ENCODE data around the gene PRKRA. TPM values are rescaled to one million over a fixed set of nuclear protein-coding genes. Genes with fewer than 3 reads are reported as not detected.

The PRKRA gene
- total RNA-seq, 1 donor from 2014 or later = 135 TPM

DNA sequence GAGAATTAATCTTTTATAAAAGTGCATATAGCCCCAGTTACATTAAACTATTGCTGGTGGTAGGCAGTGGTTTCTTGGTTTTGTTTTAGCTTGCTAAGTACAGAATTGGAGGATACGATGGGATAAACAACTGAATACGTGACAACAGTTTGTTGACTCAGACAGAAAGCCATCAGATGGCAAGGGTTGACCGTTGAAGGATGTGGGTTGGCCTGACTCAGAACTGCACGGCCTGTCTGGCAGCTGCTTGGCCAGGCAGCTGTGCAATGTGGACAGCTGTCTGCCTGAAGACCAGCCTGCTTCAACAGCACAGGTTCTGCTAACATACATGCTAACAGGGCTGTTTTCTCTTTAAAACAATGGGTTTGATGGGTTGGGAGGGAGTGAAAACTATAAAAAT lies 46.6 kb downstream of the PRKRA start:
- no peaks in the 10 kb centered on the region for H3K9me3 Mint-ChIP-seq
- H3K9ac ChIP-seq = no peak overlapping the region
- H3K4me3 ChIP-seq = no peak overlapping the region
- H3K4me2 ChIP-seq = no peak overlapping the region
- H3K79me2 ChIP-seq (ENCODE audit: low read depth) = no peaks in the 10 kb centered on the region
- no peak overlapping the region for H2AFZ ChIP-seq (replicated peaks)
- H3K27me3 ChIP-seq = no peaks in the 10 kb centered on the region
- no peaks in the 10 kb centered on the region for H3K9me3 ChIP-seq (ENCODE audit: low read depth)
- H3K27ac Mint-ChIP-seq = no peak overlapping the region
- no peaks in the 10 kb centered on the region for H4K20me1 ChIP-seq (ENCODE audit: low read depth)
- no peaks in the 10 kb centered on the region for H3K4me1 ChIP-seq
- TF ChIP-seq, protein P1, sequence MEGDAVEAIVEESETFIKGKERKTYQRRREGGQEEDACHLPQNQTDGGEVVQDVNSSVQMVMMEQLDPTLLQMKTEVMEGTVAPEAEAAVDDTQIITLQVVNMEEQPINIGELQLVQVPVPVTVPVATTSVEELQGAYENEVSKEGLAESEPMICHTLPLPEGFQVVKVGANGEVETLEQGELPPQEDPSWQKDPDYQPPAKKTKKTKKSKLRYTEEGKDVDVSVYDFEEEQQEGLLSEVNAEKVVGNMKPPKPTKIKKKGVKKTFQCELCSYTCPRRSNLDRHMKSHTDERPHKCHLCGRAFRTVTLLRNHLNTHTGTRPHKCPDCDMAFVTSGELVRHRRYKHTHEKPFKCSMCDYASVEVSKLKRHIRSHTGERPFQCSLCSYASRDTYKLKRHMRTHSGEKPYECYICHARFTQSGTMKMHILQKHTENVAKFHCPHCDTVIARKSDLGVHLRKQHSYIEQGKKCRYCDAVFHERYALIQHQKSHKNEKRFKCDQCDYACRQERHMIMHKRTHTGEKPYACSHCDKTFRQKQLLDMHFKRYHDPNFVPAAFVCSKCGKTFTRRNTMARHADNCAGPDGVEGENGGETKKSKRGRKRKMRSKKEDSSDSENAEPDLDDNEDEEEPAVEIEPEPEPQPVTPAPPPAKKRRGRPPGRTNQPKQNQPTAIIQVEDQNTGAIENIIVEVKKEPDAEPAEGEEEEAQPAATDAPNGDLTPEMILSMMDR (IDR thresholded peaks at IDR 0.05) = no peak
- TF ChIP-seq EZH2phosphoT487 (IDR thresholded peaks at IDR 0.05) (no peak), EZH2 (IDR thresholded peaks at IDR 0.05) (no peak)
- no peaks in the 10 kb centered on the region for H3K36me3 ChIP-seq
- H3K4me1 Mint-ChIP-seq = no peaks in the 10 kb centered on the region
- H3F3A ChIP-seq (ENCODE audit: low read depth) = no peaks in the 10 kb centered on the region
- no peaks in the 10 kb centered on the region for H3K36me3 Mint-ChIP-seq
- no peaks in the 10 kb centered on the region for H3K27me3 Mint-ChIP-seq (ENCODE audit: insufficient read depth, low read depth)
- no peak overlapping the region for H3K4me3 Mint-ChIP-seq
- no peak for DNase-seq (ENCODE audit: low spot score)
- H3K27ac ChIP-seq = no peak overlapping the region

DNA sequence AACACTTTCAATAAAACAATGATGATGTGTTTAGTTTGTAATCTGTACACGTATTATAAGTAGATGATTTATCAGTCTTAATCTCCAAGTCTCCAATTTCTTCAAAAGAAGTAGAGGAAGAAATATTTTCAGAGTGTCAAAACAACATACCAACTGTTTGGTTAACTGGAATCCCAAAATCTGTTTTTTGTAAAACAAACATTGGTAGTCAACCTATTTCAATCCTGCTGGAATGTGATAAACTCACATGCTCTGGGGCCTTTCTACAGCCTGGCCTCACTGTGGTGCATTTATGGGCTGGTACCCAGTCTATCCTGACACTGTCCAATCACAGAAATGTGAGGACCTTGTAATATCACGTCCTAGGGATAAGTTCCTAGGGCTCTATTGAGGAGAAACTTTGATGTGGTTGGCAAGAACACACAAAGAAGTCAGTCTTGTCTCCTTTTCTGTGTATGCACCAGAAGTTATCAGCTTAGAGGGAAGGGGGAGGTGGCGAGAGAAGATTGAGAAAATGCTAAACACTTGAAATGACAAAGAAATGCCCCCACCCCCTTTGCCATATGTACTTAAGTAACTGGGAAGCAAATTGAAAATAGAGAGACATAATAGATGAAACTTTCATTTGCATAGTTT lies 47.2 kb downstream of the PRKRA start:
- no peak for DNase-seq (ENCODE audit: low spot score)
- Histone ChIP-seq H3K9me3 (ENCODE audit: low read depth) (no peaks in the 10 kb centered on the region), H3K27me3 (no peaks in the 10 kb centered on the region), H2AFZ (replicated peaks) (no peak overlapping the region), H3K36me3 (no peaks in the 10 kb centered on the region), H3K9ac (no peak overlapping the region), H3K79me2 (ENCODE audit: low read depth) (no peaks in the 10 kb centered on the region), H4K20me1 (ENCODE audit: low read depth) (no peaks in the 10 kb centered on the region), H3K4me3 (no peak overlapping the region), H3K4me1 (no peaks in the 10 kb centered on the region), H3K4me2 (no peak overlapping the region), H3K27ac (no peak overlapping the region), H3F3A (ENCODE audit: low read depth) (no peaks in the 10 kb centered on the region)
- Mint-ChIP-seq H3K36me3 (no peaks in the 10 kb centered on the region), H3K4me3 (no peak overlapping the region), H3K27ac (no peak overlapping the region), H3K9me3 (no peaks in the 10 kb centered on the region), H3K4me1 (no peaks in the 10 kb centered on the region), H3K27me3 (ENCODE audit: insufficient read depth, low read depth) (no peaks in the 10 kb centered on the region)
- TF ChIP-seq EZH2 (IDR thresholded peaks at IDR 0.05) (no peak), EZH2phosphoT487 (IDR thresholded peaks at IDR 0.05) (no peak)

DNA sequence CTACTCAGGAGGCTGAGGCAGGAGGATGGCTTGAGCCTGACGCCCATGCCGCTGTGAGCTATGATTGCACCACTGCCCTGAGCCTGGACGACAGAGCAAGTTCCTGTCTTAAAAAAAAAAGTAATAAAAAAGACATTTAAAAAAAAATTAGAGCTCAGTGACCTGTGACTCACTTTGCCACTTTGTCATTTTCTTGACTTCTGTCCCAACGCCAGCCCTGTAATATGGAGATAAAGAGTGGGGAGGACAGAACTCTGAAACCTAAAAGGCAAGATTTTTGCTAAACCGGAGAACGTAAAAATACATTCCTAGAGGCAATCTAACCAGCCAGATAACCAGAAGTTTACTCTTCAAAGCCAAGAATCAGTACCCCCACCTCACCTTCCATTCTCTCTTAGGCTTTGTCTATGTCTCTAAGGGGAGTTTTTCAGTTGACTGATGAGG lies 49.0 kb downstream of the PRKRA start:
- H3K4me2 ChIP-seq = no peak overlapping the region
- no peaks in the 10 kb centered on the region for H3K79me2 ChIP-seq (ENCODE audit: low read depth)
- Mint-ChIP-seq H3K27me3 (ENCODE audit: insufficient read depth, low read depth) (no peaks in the 10 kb centered on the region), H3K4me3 (no peak overlapping the region), H3K36me3 (no peaks in the 10 kb centered on the region), H3K9me3 (no peaks in the 10 kb centered on the region), H3K27ac (no peak overlapping the region), H3K4me1 (no peaks in the 10 kb centered on the region)
- H3K9ac ChIP-seq = no peak overlapping the region
- no peaks in the 10 kb centered on the region for H3K4me1 ChIP-seq
- no peak overlapping the region for H3K4me3 ChIP-seq
- H3F3A ChIP-seq (ENCODE audit: low read depth) = peaks cover 3% of the 10 kb centered on the region
- H3K9me3 ChIP-seq (ENCODE audit: low read depth) = no peaks in the 10 kb centered on the region
- no peaks in the 10 kb centered on the region for H3K36me3 ChIP-seq
- H3K27me3 ChIP-seq = no peaks in the 10 kb centered on the region
- no peak for DNase-seq (ENCODE audit: low spot score)
- H4K20me1 ChIP-seq (ENCODE audit: low read depth) = no peaks in the 10 kb centered on the region
- TF ChIP-seq EZH2 (IDR thresholded peaks at IDR 0.05) = no peak
- no peak for TF ChIP-seq EZH2phosphoT487 (IDR thresholded peaks at IDR 0.05)
- TF ChIP-seq, protein P1 (IDR thresholded peaks at IDR 0.05) = no peak
- no peak overlapping the region for H2AFZ ChIP-seq (replicated peaks)
- H3K27ac ChIP-seq = no peak overlapping the region

DNA sequence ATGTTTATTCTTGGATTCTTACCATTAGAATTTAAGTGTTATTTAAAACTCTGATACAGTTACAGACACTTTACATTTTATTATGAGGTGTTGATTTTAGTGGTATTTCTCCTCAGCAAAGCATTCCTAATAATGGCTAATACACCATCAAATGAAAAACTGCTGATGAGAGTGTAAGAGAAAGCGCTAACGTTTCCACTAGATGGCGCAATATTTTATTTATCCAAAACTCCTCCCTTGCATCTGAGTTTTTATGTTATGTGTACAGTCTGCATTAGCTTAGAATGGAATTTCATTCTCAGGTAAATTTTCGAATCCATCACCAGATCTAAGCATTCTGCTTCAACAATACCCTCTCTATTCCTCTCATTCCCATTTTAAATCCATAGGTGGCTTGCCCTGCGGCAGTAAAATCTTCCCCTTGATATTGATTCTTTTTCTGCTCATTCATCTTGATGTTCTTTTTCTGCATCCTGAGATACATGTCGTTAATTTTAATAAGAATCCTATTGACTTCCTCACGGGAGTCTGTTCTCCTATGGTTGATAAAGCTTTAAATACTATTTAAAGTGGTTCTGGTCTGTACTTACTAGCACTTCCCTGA lies 53.9 kb downstream of the PRKRA start:
- H2AFZ ChIP-seq (replicated peaks) = peak overlapping the region; percentile 20
- no peaks in the 10 kb centered on the region for H3K4me1 Mint-ChIP-seq

More for the DNA sequence above, 53.9 kb downstream of the PRKRA start:
- no peak overlapping the region for H3K4me2 ChIP-seq
- no peak overlapping the region for H3K4me3 ChIP-seq
- H3K27ac ChIP-seq = no peak overlapping the region
- H3F3A ChIP-seq (ENCODE audit: low read depth) = peaks cover 3% of the 10 kb centered on the region
- Mint-ChIP-seq H3K27ac (no peak overlapping the region), H3K36me3 (no peaks in the 10 kb centered on the region), H3K27me3 (ENCODE audit: insufficient read depth, low read depth) (no peaks in the 10 kb centered on the region), H3K9me3 (no peaks in the 10 kb centered on the region), H3K4me3 (no peak overlapping the region)
- TF ChIP-seq, protein P1 (IDR thresholded peaks at IDR 0.05) = peak; percentile 83
- TF ChIP-seq EZH2phosphoT487 (IDR thresholded peaks at IDR 0.05) = no peak
- peak; percentile 61 for DNase-seq (ENCODE audit: low spot score)
- H3K9ac ChIP-seq = no peak overlapping the region
- no peaks in the 10 kb centered on the region for H3K9me3 ChIP-seq (ENCODE audit: low read depth)
- no peaks in the 10 kb centered on the region for H3K36me3 ChIP-seq
- H3K4me1 ChIP-seq = no peaks in the 10 kb centered on the region
- H3K27me3 ChIP-seq = no peaks in the 10 kb centered on the region
- no peaks in the 10 kb centered on the region for H3K79me2 ChIP-seq (ENCODE audit: low read depth)
- H4K20me1 ChIP-seq (ENCODE audit: low read depth) = no peaks in the 10 kb centered on the region
